GM19099 (cell line): ENCODE results near the gene FGD3.

Source experiments
- POLR2A ChIP-seq: IDR thresholded peaks from 3 replicates; pipeline ENCODE4 v1.6.1; 2011; ENCODE audit warnings: low read depth; ENCODE audit not compliant: insufficient read length; ENCODE audit errors: extremely low read depth

Gene FGD3

DNA sequence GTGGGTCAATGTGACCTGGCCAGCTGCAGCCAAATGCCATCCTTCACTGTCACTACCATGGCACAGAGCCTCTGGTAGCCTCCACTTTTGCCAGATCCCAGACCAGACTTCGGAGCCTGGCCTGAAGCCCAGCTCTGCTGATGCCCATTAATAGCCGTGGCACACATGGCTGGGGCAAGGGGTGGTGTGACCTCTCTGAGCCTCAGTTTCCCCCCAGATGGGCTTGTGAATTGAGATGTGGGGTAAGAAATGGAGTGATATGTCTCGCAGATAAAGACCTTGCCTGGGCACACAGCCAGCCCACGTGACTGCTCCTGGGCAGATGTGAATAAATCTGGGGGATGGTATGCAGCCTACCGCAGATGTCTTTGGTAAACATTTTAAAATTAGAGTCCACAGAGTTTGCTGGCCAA is 125.1 kb downstream of the FGD3 start:
- no peak for TF ChIP-seq POLR2A

DNA sequence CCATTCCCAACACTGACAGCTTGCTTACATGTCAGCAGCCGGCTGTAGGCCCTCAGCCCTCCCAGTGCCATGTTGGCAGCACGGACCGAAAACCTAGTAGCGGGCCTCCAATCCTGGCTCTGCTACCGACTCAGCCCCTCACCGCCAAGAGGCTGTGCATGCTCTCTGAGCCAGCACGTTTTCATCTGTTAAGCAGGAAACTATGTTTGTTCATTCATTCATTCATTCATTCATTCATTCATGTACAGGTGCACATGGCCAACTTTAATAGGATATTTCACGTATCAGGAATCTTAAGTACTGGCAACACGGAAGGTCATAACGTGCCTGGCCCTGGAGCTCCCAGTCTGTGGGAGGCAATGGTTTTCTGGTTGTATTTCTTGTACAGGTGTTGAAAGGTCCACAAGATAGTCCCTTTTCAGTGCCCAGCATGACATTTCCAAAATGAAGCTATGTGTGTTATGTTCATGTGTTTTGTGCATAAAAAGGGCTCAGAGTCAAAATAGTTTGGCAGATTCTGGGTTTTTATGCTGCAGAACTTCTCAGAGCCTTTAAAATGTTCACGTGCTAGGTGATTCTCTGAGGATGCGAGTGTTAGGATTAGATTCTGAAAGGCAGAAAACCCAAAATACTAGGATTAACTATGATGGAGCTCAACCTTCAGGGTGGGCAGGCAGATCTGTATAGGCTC is 128.9 kb downstream of the FGD3 start:
- no peak for TF ChIP-seq POLR2A

DNA sequence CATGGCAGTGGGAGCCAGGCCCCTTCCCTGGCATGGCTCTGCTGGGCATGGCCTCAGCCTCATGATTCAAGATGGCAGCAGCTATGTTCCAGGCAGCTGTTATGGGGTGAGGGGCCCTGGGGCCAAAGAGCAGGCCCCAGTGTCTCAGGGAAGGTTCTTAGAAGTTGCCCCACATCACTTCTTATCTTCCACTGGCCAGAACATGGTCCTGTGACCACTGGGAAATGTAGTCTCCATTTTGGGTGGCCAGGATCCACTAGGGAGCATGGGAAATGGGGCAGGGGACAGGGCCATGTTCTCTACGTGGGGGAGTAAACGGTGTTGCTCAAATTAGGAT is 129.4 kb downstream of the FGD3 start:
- no peak for TF ChIP-seq POLR2A

DNA sequence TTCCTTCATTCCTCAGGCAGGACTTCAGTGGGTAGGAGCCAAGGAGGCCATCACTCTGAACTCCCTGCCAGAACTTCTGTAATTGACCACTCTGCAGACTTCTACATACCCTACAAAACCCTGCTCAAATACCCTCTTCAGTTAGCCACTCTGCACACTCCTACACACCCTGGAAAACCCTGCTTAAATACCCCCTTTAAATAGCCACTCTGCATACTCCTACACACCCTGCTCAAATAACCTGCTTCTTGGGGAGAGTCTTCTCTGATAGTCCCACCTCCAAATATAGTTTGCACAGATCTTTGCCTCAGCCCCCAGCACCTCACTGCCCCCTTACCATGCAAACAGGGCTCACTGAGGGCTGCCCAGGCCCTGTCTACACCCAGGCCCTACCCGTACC is 130.0 kb downstream of the FGD3 start:
- no peak for TF ChIP-seq POLR2A

DNA sequence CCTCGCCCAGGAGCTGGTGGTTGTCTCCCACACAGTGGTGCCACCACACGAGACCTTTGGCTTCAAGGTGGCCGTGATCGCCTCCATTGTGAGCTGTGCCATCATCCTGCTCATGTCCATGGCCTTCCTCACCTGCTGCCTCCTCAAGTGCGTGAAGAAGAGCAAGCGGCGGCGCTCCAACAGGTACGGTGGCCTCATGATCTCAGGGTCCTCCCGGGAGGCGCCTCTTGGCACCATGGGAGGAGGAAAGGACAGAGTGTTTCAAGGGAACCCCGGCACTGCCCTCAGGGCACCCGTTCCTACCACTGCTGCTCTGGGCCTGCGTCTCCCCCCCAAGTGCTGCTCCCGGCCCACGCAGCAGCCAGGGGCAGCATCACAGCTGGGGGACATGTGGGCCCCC is 130.5 kb downstream of the FGD3 start:
- TF ChIP-seq POLR2A, result no peak

DNA sequence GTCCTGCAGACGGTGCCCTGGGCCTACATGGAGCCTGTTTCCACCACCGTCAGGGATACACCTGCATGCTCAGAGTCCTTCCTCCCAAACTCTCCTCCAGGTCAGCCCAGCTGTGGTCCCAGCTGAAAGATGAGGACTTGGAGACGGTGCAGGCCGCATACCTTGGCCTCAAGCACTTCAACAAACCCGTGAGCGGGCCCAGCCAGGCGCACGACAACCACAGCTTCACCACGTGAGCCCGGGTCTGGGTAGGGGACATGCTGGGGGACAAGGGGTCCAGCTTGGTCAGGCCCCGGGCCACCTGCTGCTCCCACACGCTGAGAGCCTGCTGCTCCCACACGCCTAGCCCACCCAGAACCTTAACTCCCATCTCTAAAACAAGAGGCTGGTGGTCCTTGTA is 132.0 kb downstream of the FGD3 start:
- no peak for TF ChIP-seq POLR2A

DNA sequence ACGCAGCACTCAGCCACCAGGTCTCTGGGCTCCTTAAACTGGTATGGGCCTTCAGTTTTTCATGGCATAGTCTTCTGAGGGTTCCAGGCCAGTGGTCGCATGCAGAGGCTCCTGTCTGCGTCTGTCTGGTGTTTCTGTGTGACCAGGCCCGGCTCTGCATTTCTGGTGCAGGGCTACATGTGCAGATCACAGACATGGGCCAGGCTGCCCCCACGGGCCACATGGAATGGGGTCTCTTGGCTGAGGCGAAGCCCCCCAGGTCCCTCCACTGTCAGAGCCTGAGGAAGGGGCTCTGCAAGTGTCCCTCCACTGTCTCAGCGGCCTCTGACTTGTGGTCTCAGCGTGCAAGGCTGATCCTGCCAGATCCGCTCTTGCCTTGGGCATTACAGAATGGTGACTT is 133.1 kb downstream of the FGD3 start:
- TF ChIP-seq POLR2A, result no peak

DNA sequence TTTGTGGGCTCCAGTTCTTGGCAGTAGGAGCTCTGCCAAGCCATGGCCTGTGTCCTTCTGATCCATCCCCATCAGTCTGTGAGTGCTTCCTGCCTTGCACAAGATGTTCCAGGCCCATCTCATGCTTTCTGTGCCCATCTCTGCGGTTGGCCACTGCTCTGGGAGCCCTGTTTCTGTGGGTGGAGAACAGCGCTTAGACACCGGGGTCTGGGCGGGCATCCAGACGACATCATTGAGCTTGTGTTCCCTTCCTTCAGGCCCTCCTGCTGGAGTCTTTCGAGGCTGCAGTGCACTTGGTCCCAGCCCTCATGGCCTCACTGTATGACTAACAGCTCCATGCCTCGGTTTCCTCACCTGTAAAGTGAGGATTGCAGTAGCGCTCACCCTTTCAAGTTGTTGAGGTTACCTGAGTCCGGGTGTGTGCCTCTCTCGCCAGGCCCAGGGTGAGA is 133.8 kb downstream of the FGD3 start:
- no peak for TF ChIP-seq POLR2A

DNA sequence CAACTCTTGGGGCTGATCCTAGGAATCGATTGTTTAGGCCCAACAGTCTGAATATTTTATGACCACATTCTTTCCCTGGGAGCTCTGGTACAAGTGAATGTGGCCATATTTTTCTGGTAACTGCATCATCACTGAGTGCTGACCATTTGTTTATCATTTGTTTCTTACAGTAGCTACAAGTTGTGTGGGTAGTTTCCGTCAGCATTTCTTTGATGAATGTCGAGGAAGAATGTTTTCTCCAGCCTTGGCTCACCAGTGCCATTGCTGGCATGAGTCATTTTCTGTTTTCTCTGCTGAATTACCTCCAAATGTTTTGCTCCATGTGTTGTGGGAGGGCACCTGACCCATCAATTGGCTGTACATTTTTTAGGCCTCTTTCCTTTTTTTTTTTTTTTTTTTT is 134.6 kb downstream of the FGD3 start:
- no peak for TF ChIP-seq POLR2A

DNA sequence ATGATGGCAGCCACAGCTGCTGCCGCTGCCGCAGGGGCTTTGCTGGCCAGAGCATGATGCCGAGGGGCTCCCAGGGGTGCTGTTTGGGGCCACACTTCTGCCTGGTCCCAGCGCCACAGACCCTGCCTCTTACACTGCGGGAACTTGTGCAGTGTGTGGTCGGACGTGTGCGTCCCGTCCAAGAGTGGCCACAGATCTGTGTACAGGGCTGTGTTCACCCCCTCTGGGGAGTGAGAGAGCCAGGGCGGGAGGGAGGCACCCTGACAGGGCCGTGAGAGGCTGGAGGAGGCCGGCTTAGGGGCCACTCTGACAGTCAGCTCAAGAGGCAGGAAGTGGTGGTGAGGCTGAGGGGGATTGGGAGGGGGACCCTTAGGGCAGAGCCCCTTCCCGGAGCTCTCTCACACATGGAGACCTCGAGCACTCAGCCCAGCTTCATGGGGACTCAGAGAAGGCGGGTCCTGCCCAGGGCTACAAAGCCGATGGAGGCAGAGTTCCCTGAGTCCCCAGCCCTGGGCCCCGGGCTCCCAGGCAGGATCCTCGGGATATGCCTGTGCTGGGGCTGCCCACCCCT is 135.6 kb downstream of the FGD3 start:
- TF ChIP-seq POLR2A, result no peak

DNA sequence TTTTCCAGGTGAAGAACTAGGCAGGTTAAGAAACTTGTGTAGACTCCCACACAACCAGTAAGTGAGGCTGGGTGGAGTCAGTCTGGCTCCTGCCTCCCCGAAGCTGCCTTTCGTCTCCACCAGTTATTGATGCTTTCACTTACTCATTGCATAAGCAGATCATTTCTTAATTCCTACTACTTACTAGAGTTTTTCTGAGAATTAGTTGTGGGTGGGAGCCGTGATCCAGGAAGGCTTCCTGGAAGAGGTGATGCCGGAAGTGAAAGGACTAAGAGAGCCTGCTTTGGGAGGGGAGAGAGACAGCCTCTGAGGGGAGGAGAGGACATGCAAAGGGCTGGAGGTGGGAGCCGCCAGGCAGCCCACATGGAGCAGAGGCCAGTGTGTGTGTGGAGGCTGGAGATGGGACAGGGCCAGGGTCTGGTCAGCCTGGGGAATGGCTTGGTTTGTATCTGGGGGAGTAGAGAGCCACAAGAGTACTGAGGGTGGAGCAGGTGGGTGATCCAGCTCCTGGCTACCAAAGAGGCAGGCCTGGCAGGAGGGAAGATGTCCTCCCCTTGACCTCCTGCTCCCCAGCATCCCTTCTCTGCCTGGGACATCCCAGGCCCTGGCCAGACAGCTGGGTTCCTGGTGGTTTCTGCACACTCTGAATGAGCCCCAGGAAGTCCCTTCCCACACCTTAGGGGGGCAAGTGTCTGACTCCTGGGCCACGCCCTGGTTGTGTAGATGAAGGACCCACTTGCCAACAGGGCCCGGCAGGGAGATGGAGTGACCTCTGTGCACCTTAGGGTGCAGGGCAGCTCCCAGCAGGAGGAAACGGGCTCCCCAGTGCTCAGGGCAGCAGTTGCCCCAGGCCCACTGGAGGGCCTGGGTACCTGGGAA is 136.5 kb downstream of the FGD3 start:
- TF ChIP-seq POLR2A, result no peak

DNA sequence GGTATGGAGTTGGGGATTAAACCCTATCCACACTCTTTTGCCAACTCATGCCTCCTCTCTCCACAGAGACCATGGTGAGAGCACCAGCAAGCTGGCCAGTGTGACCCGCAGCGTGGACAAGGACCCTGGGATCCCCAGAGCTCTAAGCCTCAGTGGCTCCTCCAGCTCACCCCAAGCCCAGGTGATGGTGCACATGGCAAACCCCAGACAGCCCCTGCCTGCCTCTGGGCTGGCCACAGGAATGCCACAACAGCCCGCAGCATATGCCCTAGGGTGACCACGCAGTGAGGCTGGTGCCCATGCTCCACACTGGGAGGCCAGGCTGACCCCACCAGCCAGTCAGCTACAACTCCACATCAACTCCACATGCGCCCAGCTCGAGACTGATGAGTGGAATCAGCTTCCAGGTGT is 137.2 kb downstream of the FGD3 start:
- TF ChIP-seq POLR2A, result no peak

DNA sequence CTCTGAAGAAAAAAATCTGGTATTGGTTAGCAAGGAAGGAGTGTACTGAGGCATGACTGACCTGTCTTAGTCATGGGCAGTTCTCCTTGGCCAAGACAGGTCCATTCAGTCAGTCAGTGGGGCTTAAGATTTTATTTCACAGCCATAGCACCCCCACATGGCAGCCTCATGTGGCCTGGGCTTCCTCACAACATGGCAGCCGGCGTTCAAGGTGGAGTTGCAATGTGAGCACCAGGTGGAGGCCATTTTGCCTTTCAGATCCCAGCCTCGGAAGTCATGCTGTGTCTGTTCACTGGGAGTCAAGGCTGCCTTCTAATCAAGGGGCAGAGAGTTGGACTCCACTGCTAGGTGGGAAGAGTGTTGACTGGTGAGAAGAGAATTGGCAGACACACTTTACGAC is 138.4 kb downstream of the FGD3 start:
- TF ChIP-seq POLR2A, result no peak
